IPS-11a (cell line): ENCODE results near the gene ALKBH6.

Experiments used
- H3K4me3 ChIP-seq: one replicate; pipeline ENCODE4 v1.5.1; 2013; ENCODE audit warnings: low read depth, low read length, control low read depth

The ALKBH6 gene

DNA sequence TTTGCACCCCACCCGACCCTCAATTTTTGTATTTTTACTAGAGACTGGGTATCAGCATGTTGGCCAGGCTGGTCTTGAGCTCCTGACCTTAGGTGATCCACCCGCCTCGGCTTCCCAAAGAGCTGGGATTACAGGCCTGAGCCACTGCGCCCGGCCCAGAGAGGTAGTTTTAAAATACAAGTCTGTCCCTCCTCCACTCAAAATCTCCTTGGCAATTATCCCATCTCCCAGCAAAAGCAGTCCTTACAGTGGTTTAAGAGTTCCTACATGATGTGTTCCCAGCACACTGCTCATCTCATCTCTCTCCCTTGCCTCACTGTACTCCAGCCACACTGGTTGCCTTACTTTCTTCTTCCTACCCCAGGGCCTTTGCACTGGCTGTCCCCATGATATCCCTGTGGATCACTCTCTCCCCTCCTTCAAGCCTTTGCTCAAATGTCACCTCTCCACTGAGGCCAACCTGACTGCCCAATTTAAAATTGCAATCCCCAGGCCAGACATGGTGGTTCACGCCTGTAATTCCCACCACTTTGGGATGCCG is 53.5 kb downstream of the ALKBH6 start:
- no peak overlapping the region for H3K4me3 ChIP-seq

- H3K4me3 ChIP-seq = no peak overlapping the region
These were observed 54.1 kb downstream of the ALKBH6 start for GRCh38 chr19:35959968-35960320.
